HG03097 (cell line): Measurements from ENCODE around the gene RALGPS1.

Source experiments
- ATAC-seq: cut with Tn5 transposase; IDR thresholded peaks from one replicate; pipeline ENCODE4 v1.9.1; 2021; ENCODE audit not compliant: unreplicated experiment, low FRiP score

Gene RALGPS1

GRCh38 chr9:126983767-126984166 lies 69.2 kb downstream of the RALGPS1 start:
- ATAC-seq = no peak

GRCh38 chr9:126984969-126985368 lies 70.4 kb downstream of the RALGPS1 start:
- no peak for ATAC-seq

- peak; percentile 60 for ATAC-seq
Observed at GRCh38 chr9:126985870-126986498, 71.4 kb downstream of the RALGPS1 start.

- no peak for ATAC-seq
Observed at GRCh38 chr9:126986506-126986951, 71.9 kb downstream of the RALGPS1 start.

GRCh38 chr9:126988857-126989256 lies 74.3 kb downstream of the RALGPS1 start:
- ATAC-seq = no peak

GRCh38 chr9:126989847-126990842 lies 75.6 kb downstream of the RALGPS1 start:
- ATAC-seq = no peak

GRCh38 chr9:126991183-126991582 lies 76.6 kb downstream of the RALGPS1 start:
- no peak for ATAC-seq

- ATAC-seq = no peak
Observed at GRCh38 chr9:126992427-126992826, 77.8 kb downstream of the RALGPS1 start.

- no peak for ATAC-seq
Observed at GRCh38 chr9:126999315-127000068, 84.9 kb downstream of the RALGPS1 start.

GRCh38 chr9:127004946-127005769 lies 90.6 kb downstream of the RALGPS1 start:
- ATAC-seq = peak; percentile 88

- ATAC-seq = peak; percentile 2
Observed at GRCh38 chr9:127005770-127006314, 91.3 kb downstream of the RALGPS1 start.

GRCh38 chr9:127007638-127008037 lies 93.1 kb downstream of the RALGPS1 start:
- ATAC-seq = no peak

GRCh38 chr9:127008076-127008475 lies 93.5 kb downstream of the RALGPS1 start:
- no peak for ATAC-seq

- ATAC-seq = no peak
Observed at GRCh38 chr9:127011772-127012171, 97.2 kb downstream of the RALGPS1 start.

- no peak for ATAC-seq
Observed at GRCh38 chr9:127012250-127012649, 97.7 kb downstream of the RALGPS1 start.

- ATAC-seq = no peak
Observed at GRCh38 chr9:127013597-127013996, 99.0 kb downstream of the RALGPS1 start.

GRCh38 chr9:127014216-127014909 lies 99.8 kb downstream of the RALGPS1 start:
- ATAC-seq = no peak

- no peak for ATAC-seq
Observed at GRCh38 chr9:127014910-127015540, 100.4 kb downstream of the RALGPS1 start.
